GM19193 (cell line): Measurements from ENCODE around the gene POLR1E.

Experiments
- POLR2A ChIP-seq: IDR thresholded peaks from 4 replicates; pipeline ENCODE4 v1.6.1; 2011; ENCODE audit not compliant: insufficient read depth, insufficient read length; ENCODE audit errors: extremely low read depth

The POLR1E gene

GRCh38 chr9:37511016-37512010, 25.6 kb downstream of the POLR1E start:
- peak; percentile 31 for TF ChIP-seq POLR2A

- TF ChIP-seq POLR2A, result no peak
Observed at GRCh38 chr9:37512437-37512836, 26.7 kb downstream of the POLR1E start.

GRCh38 chr9:37514999-37515398, 29.3 kb downstream of the POLR1E start:
- TF ChIP-seq POLR2A, result no peak

- TF ChIP-seq POLR2A, result no peak
Observed at GRCh38 chr9:37515620-37516258, 30.0 kb downstream of the POLR1E start.

GRCh38 chr9:37517923-37518322, 32.2 kb downstream of the POLR1E start:
- no peak for TF ChIP-seq POLR2A

- TF ChIP-seq POLR2A, result no peak
Observed at GRCh38 chr9:37520641-37521040, 34.9 kb downstream of the POLR1E start.

GRCh38 chr9:37521111-37521510, 35.4 kb downstream of the POLR1E start:
- no peak for TF ChIP-seq POLR2A

GRCh38 chr9:37522971-37523370, 37.2 kb downstream of the POLR1E start:
- no peak for TF ChIP-seq POLR2A

- TF ChIP-seq POLR2A, result no peak
Observed at GRCh38 chr9:37523916-37524315, 38.2 kb downstream of the POLR1E start.

GRCh38 chr9:37528652-37529471, 43.1 kb downstream of the POLR1E start:
- TF ChIP-seq POLR2A, result peak; percentile 16

- no peak for TF ChIP-seq POLR2A
Observed at GRCh38 chr9:37531699-37532098, 46.0 kb downstream of the POLR1E start.

GRCh38 chr9:37534412-37534811, 48.7 kb downstream of the POLR1E start:
- TF ChIP-seq POLR2A, result no peak

- TF ChIP-seq POLR2A, result no peak
Observed at GRCh38 chr9:37534901-37535300, 49.2 kb downstream of the POLR1E start.

- no peak for TF ChIP-seq POLR2A
Observed at GRCh38 chr9:37538099-37538498, 52.4 kb downstream of the POLR1E start.

GRCh38 chr9:37539634-37540033, 53.9 kb downstream of the POLR1E start:
- TF ChIP-seq POLR2A, result no peak

- TF ChIP-seq POLR2A, result no peak
Observed at GRCh38 chr9:37540634-37541033, 54.9 kb downstream of the POLR1E start.

- no peak for TF ChIP-seq POLR2A
Observed at GRCh38 chr9:37541465-37541864, 55.7 kb downstream of the POLR1E start.
